Breast epithelium (tissue), 4 donors: ENCODE results near the gene CLC. TPM values are rescaled to one million over a fixed set of nuclear protein-coding genes. Genes with fewer than 3 reads are reported as not detected.
"Not testable (repeated sequence)": the region's sequence is repeated elsewhere in the genome, so short reads cannot be mapped to it uniquely, and the experiment has no call there.

Experiments used
- DNase-seq, 2 donors: peaks; one replicate each; pipeline ENCODE4 v3.0.0-alpha.2; 2019; ENCODE audit warnings: low spot score in 2 of 2
- H3K27ac ChIP-seq, 2 donors: fragments of 200-600 bp; sonication (generic) in 1 of 2; one replicate each; pipeline ENCODE4 v1.5.1; 2016 to 2019; ENCODE audit warnings: mild to moderate bottlenecking in 1 of 2
- H3K27me3 ChIP-seq, 2 donors: fragments of 200-600 bp; sonication (generic) in 1 of 2; one replicate each; pipeline versions ENCODE4 v1.5.1 to v1.6.0; 2017 to 2019; ENCODE audit warnings: control low read depth in 1 of 2, mild to moderate bottlenecking in 1 of 2
- H3K36me3 ChIP-seq: fragments of 200-600 bp; one replicate; pipeline ENCODE4 v1.5.1; 2019
- H3K4me1 ChIP-seq, 2 donors: fragments of 200-600 bp; sonication (generic); one replicate each; pipeline ENCODE4 v1.5.1; 2016 to 2019; ENCODE audit warnings: control low read depth in 1 of 2
- H3K4me3 ChIP-seq, 3 donors: fragments of 200-600 bp; sonication (generic); 1 replicate in 2 of 3; 2 replicates in 1 of 3; pipeline ENCODE4 v1.5.1; 2016 to 2019; ENCODE audit warnings: mild to moderate bottlenecking in 3 of 3, moderate library complexity in 2 of 3
- H3K9me3 ChIP-seq, 2 donors: fragments of 200-600 bp; sonication (generic) in 1 of 2; one replicate each; pipeline ENCODE4 v1.5.1; 2016 to 2019; ENCODE audit warnings: control low read depth in 1 of 2
- CTCF ChIP-seq, 3 donors: fragments of 450-650 bp; IDR thresholded peaks; one replicate each; pipeline ENCODE4 v1.5.1; 2016 to 2017; ENCODE audit warnings: antibody characterized with exemption in 3 of 3, mild to moderate bottlenecking in 3 of 3, moderate library complexity in 3 of 3
- POLR2A ChIP-seq: fragments of 450-650 bp; IDR thresholded peaks from one replicate; pipeline ENCODE4 v1.6.1; 2016; ENCODE audit warnings: antibody characterized with exemption, mild to moderate bottlenecking, moderate library complexity
- POLR2AphosphoS5 ChIP-seq, 3 donors: sonication (generic); formaldehyde crosslinking; IDR thresholded peaks; one replicate each; pipeline ENCODE4 v1.6.1; 2017; ENCODE audit warnings: antibody characterized with exemption in 3 of 3
- intact Hi-C: fragments of 100-400 bp; cut with DNase I; formaldehyde crosslinking; loops from one replicate; pipeline ENCODE4 v1.15.1; 2023; ENCODE audit warnings: low total_unique reads
- total RNA-seq, 3 donors: library from RNA; depleted of rRNA; stranded (reverse); fragments of >200 nt; gene quantifications; one replicate each; pipeline ENCODE4 v1.1.0, GENCODE V29; 2016

CLC gene
- total RNA-seq, 3 donors from 2014 or later = not detected

DNA sequence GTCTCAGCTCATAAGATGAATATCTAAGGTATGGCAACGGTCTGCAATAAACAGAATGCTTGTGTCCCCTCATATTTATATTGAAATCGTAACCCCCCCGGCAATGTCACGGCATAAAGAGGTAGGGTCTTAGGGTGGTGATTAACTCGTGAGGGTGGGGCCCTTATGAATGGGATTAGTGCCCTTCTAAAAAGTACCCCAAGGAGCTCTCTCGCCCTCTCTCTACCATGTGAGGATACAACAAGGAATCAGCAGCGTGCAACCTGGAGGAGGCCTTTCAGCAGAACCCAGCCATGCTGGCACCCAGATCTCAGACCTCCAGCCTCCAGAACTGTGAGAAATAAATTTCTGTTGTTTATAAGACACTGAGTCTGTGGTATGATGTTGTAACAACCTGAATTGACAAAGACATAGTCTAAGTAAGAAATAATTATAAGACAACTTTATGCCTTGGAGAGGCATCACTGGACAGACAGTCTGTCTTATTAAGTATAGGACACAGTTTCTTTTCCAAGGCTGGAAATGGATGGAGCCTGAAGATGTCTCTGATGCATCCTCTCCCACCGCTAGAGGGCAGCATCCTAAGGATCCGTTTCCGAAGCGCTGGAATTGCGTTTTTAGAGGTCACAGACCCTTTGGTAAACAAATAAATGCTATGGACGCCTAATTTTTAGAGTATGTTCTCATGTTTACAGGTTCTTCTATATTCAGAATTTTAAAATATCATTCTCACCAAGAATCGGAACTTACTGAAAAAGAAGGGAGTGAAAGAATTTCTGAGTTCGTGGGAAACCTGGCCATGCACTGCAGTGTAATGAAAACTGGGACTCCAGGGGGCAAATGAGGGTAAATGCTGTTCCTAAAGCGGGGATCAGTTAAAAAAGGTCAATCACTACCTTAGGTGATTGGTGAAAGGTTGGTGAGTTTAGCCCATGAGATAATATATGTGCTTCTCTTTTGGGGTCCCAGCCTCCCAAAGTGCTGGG is 27.6 kb upstream of the CLC start:
- intact Hi-C loops = no loop called here
- TF ChIP-seq POLR2A = no peak
- TF ChIP-seq POLR2AphosphoS5 (IDR thresholded peaks at IDR 0.05) = no peak
- peak in 2 of 3 donors; percentile 34 to 46 for TF ChIP-seq CTCF (IDR thresholded peaks at IDR 0.05)

GRCh38 chr19:39761851-39762250 is 24.0 kb upstream of the CLC start:
- H3K27ac ChIP-seq, DNase-seq, H3K36me3 ChIP-seq, intact Hi-C loops, H3K4me3 ChIP-seq, H3K4me1 ChIP-seq, H3K9me3 ChIP-seq: not testable (repeated sequence)
- H3K27me3 ChIP-seq = peaks cover 0 to 24% of the 10 kb centered on the region in 2 donors

More for the DNA sequence above, 27.6 kb upstream of the CLC start:
- Histone ChIP-seq H3K9me3 (peaks cover 0 to 4% of the 10 kb centered on the region in 2 donors), H3K36me3 (no peaks in the 10 kb centered on the region), H3K4me1 (no peaks in the 10 kb centered on the region), H3K27ac (no peak overlapping the region), H3K4me3 (no peak overlapping the region), H3K27me3 (peaks cover 0 to 4% of the 10 kb centered on the region in 2 donors)
- DNase-seq = no peak

- H3K36me3 ChIP-seq = no peaks in the 10 kb centered on the region
- peaks cover 0 to 24% of the 10 kb centered on the region in 2 donors for H3K27me3 ChIP-seq
- no peak overlapping the region for H3K4me3 ChIP-seq
- TF ChIP-seq POLR2A (no peak), CTCF (IDR thresholded peaks at IDR 0.05) (no peak), POLR2AphosphoS5 (IDR thresholded peaks at IDR 0.05) (no peak)
- no peaks in the 10 kb centered on the region for H3K9me3 ChIP-seq
- intact Hi-C loops = no loop called here
- H3K4me1 ChIP-seq = no peaks in the 10 kb centered on the region
- no peak for DNase-seq
- H3K27ac ChIP-seq = no peak overlapping the region
Measured at GRCh38 chr19:39759457-39760184, 21.8 kb upstream of the CLC start.

DNA sequence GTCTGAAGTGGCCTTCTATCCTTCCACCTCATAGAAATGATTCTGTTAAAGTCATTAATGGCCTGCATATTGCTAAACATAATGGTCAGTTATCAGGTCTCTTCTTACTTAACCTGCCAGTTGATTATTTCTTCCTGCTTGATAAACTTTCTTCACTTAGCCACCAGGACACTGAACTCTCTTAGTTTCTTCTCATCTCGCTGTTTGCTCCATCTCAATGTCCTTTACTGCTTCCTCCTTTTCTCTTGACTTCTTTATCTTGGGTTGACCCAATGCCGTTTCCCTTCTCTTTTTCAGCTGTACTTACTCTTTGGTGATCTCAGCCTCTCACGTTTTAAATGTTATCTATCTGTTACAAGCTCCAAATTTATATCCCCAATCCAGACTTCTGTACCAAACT is 17.1 kb upstream of the CLC start:
- DNase-seq = no peak
- Histone ChIP-seq H3K27ac (no peak overlapping the region), H3K9me3 (no peaks in the 10 kb centered on the region), H3K27me3 (peaks cover 0 to 26% of the 10 kb centered on the region in 2 donors), H3K36me3 (no peaks in the 10 kb centered on the region), H3K4me1 (no peaks in the 10 kb centered on the region), H3K4me3 (no peak overlapping the region)
- TF ChIP-seq POLR2A (no peak), POLR2AphosphoS5 (IDR thresholded peaks at IDR 0.05) (no peak), CTCF (IDR thresholded peaks at IDR 0.05) (no peak)
- intact Hi-C loops = no loop called here

- Histone ChIP-seq H3K27me3 (peaks cover 0 to 26% of the 10 kb centered on the region in 2 donors), H3K4me3 (no peak overlapping the region), H3K27ac (no peak overlapping the region), H3K9me3 (no peaks in the 10 kb centered on the region), H3K4me1 (no peaks in the 10 kb centered on the region), H3K36me3 (no peaks in the 10 kb centered on the region)
- intact Hi-C loops = no loop called here
- TF ChIP-seq POLR2AphosphoS5 (IDR thresholded peaks at IDR 0.05) (no peak), POLR2A (no peak), CTCF (IDR thresholded peaks at IDR 0.05) (no peak)
- DNase-seq = no peak
Measured at GRCh38 chr19:39754544-39754943, 16.7 kb upstream of the CLC start.
